ENCODE data around the gene CHST11.

CHST11 gene

DNA sequence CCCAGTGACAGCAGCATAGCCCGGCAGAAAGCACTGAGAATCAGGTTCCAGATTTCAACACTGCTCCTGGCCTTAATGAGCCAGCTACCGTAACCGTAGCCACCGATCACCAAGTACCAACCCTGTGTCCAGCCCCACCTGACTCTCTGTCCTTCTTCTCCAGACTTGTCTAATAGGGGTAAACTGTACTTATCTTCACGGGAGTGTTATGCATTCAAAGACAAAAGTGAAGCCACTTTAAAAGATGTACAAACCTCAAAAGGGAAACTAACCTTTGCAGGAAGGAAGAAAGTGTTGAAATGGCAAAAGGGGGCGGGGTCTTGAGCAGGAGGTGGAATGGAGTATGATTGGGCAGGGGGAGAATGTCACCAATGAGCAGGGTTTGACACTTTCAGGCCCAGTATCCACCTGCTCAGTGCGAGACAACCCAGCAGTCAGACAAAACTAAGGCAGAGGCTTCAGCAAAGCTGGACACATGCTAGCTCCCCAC is 226.1 kb downstream of the CHST11 start:
- TF ChIP-seq Cebpa-rat (IDR thresholded peaks at IDR 0.05): peak in 4 of 11 experiments; percentile 11 to 55 (median 36); a peak in 2 of 22 replicates
- H3K27ac ChIP-seq: peak overlapping the region; percentile 8 to 96 (median 91); a peak in 20 of 22 replicates
- peaks cover 0 to 46% (median 0%) of the 10 kb centered on the region in 11 experiments; a peak in 6 of 22 replicates for H4K20me1 ChIP-seq
- peak overlapping the region; percentile 76 to 95 (median 87) for H3K4me2 ChIP-seq
- H3K4me1 ChIP-seq: peaks cover 85 to 100% (median 99%) of the 10 kb centered on the region in 10 experiments
- H3K9me3 ChIP-seq (replicated peaks in 1 of 11): peaks cover 0 to 7% (median 0%) of the 10 kb centered on the region in 11 experiments; a peak in 2 of 22 replicates
- peaks cover 0 to 17% (median 0%) of the 10 kb centered on the region in 11 experiments; a peak in 2 of 22 replicates for H3K36me3 ChIP-seq
- peak overlapping the region in 8 of 10 experiments; percentile 13 to 49 (median 38); a peak in 12 of 20 replicates for H3K4me3 ChIP-seq
- H3K27me3 ChIP-seq: no peaks in the 10 kb centered on the region
- peak overlapping the region; percentile 45 to 75 (median 69); a peak in 20 of 22 replicates for H3K9ac ChIP-seq

DNA sequence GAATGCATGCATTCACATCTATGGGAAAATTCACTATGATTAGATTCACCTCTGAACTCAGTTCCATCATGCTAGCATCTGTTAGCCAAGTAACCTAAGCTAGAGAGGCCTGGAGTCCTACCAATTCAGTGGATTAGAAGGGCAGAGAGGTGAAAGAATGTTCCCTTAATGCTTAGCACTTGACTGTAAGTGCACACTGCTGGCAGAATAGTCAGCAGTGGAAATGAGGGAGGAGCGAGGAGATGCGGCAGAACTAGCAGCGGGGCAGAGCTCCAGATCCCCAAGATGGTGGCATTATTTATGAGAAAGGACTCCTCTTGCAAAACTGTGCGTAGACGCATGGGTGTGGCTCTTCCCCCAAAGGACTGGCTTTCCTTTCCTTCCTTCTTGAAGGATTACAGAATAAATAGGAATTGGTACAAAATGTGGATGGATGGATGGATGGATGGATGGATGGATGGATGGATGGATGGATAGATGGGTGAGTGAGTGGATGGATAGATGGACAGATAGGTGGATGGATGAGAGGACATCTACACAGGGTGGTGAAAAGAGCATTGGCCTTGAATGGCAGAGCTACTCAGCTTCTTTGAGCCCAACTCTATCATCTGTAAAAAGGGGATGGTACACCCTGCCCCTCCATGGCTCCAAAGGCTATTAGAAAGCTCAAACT is 227.2 kb downstream of the CHST11 start:
- no peak for TF ChIP-seq Cebpa-rat (IDR thresholded peaks at IDR 0.05)
- H3K36me3 ChIP-seq: peaks cover 0 to 17% (median 0%) of the 10 kb centered on the region in 11 experiments; a peak in 1 of 22 replicates
- H3K4me1 ChIP-seq: peaks cover 85 to 100% (median 99%) of the 10 kb centered on the region in 10 experiments
- no peaks in the 10 kb centered on the region for H3K27me3 ChIP-seq
- H3K27ac ChIP-seq: peak overlapping the region in 9 of 11 experiments; percentile 69 to 96 (median 92); a peak in 17 of 22 replicates
- peaks cover 0 to 7% (median 0%) of the 10 kb centered on the region in 11 experiments; a peak in 2 of 22 replicates for H3K9me3 ChIP-seq (replicated peaks in 1 of 11)
- H4K20me1 ChIP-seq: peaks cover 0 to 40% (median 0%) of the 10 kb centered on the region in 11 experiments; a peak in 7 of 22 replicates
- peak overlapping the region in 1 of 11 experiments; percentile 75; a peak in 1 of 22 replicates for H3K9ac ChIP-seq
- H3K4me3 ChIP-seq: no peak overlapping the region; a peak in 1 of 20 replicates
- peak overlapping the region; percentile 76 to 95 (median 87); a peak in 19 of 22 replicates for H3K4me2 ChIP-seq

DNA sequence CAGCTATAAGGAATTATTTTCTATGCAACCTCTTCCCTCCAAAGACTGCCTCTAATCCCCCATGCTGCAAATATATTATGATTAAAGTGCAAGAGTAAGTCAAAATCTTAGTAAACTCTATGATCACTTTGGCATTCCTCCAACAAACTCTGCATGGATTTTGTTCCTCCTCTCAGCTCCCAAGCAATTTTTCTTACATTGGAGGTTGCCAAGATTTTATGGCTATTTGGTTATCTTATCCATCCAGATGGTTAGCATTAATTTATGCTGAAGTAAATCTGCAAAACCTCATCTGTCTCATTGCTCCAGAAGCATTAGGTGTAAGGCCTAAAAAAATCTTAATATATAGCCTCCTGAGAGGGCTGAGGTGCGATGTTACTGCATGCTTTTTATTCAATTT is 228.1 kb downstream of the CHST11 start:
- Histone ChIP-seq H3K27me3 (no peaks in the 10 kb centered on the region), H4K20me1 (peaks cover 0 to 31% (median 0%) of the 10 kb centered on the region in 11 experiments; a peak in 7 of 22 replicates), H3K4me2 (peak overlapping the region in 8 of 11 experiments; percentile 81 to 95 (median 88); a peak in 12 of 22 replicates), H3K27ac (peak overlapping the region in 8 of 11 experiments; percentile 87 to 96 (median 92); a peak in 14 of 22 replicates), H3K9ac (no peak overlapping the region), H3K36me3 (peaks cover 0 to 17% (median 0%) of the 10 kb centered on the region in 11 experiments; a peak in 2 of 22 replicates), H3K9me3 (replicated peaks in 1 of 11) (peaks cover 0 to 7% (median 0%) of the 10 kb centered on the region in 11 experiments; a peak in 2 of 22 replicates), H3K4me1 (peaks cover 85 to 100% (median 99%) of the 10 kb centered on the region in 10 experiments), H3K4me3 (no peak overlapping the region)
- no peak for TF ChIP-seq Cebpa-rat (IDR thresholded peaks at IDR 0.05)

DNA sequence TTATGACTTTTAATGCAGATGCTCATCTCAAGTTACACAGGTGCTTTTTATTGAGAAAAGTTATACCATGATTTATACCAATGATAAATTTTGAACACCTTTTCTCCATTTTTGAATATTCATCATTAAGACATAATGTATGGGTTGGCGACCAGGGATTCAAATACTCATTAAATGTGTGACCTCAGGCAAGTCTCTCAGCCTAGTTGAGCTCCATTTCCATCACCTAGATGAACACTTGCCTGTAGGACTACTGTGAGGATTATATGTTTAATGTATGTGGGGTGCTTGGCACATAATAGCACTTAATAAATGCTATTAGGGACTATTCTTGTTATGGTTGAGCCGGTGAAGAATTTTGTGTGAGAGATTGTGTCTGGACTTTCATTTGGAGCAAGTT is 228.6 kb downstream of the CHST11 start:
- no peak overlapping the region for H3K4me3 ChIP-seq
- H3K4me1 ChIP-seq: peaks cover 83 to 100% (median 99%) of the 10 kb centered on the region in 10 experiments
- H3K9me3 ChIP-seq (replicated peaks in 1 of 11): peaks cover 0 to 7% (median 0%) of the 10 kb centered on the region in 11 experiments; a peak in 2 of 22 replicates
- TF ChIP-seq Cebpa-rat (IDR thresholded peaks at IDR 0.05): no peak
- H3K27ac ChIP-seq: peak overlapping the region in 9 of 11 experiments; percentile 75 to 96 (median 92); a peak in 16 of 22 replicates
- H4K20me1 ChIP-seq: peaks cover 0 to 26% (median 0%) of the 10 kb centered on the region in 11 experiments; a peak in 7 of 22 replicates
- peak overlapping the region in 10 of 11 experiments; percentile 71 to 95 (median 86); a peak in 16 of 22 replicates for H3K4me2 ChIP-seq
- H3K9ac ChIP-seq: peak overlapping the region in 3 of 11 experiments; percentile 80 to 84 (median 81); a peak in 3 of 22 replicates
- peaks cover 0 to 20% (median 0%) of the 10 kb centered on the region in 11 experiments; a peak in 4 of 22 replicates for H3K36me3 ChIP-seq
- H3K27me3 ChIP-seq: no peaks in the 10 kb centered on the region

DNA sequence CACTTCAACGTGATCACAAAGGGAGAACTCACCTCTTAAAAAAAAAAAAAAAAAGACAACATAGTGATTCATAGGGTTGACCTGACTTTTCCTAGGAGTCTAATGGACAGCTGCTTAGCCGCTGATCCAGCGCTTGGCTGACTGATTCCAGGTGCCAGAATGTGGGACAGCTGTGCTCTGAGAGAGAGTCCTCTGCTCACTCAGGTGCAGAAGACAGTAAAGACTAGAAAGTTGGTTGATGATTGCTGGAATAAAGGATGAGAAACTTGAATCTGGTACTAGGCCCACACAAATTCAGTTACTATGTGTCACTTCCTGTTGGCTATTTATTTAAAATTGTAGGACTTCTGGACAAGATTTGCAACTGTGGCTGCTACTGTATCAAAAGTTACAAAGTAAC is 229.4 kb downstream of the CHST11 start:
- peak overlapping the region; percentile 71 to 95 (median 85) for H3K4me2 ChIP-seq
- H3K9me3 ChIP-seq (replicated peaks in 1 of 11): peaks cover 0 to 7% (median 0%) of the 10 kb centered on the region in 11 experiments; a peak in 3 of 22 replicates
- TF ChIP-seq Cebpa-rat (IDR thresholded peaks at IDR 0.05): no peak
- H3K4me3 ChIP-seq: peak overlapping the region in 1 of 10 experiments; percentile 32; a peak in 1 of 20 replicates
- peaks cover 0 to 22% (median 0%) of the 10 kb centered on the region in 11 experiments; a peak in 5 of 22 replicates for H4K20me1 ChIP-seq
- no peaks in the 10 kb centered on the region for H3K27me3 ChIP-seq
- H3K9ac ChIP-seq: peak overlapping the region in 9 of 11 experiments; percentile 13 to 84 (median 78); a peak in 11 of 22 replicates
- H3K4me1 ChIP-seq: peaks cover 78 to 100% (median 99%) of the 10 kb centered on the region in 10 experiments
- peaks cover 0 to 28% (median 3%) of the 10 kb centered on the region in 11 experiments; a peak in 8 of 22 replicates for H3K36me3 ChIP-seq
- H3K27ac ChIP-seq: peak overlapping the region in 10 of 11 experiments; percentile 63 to 96 (median 92); a peak in 20 of 22 replicates

DNA sequence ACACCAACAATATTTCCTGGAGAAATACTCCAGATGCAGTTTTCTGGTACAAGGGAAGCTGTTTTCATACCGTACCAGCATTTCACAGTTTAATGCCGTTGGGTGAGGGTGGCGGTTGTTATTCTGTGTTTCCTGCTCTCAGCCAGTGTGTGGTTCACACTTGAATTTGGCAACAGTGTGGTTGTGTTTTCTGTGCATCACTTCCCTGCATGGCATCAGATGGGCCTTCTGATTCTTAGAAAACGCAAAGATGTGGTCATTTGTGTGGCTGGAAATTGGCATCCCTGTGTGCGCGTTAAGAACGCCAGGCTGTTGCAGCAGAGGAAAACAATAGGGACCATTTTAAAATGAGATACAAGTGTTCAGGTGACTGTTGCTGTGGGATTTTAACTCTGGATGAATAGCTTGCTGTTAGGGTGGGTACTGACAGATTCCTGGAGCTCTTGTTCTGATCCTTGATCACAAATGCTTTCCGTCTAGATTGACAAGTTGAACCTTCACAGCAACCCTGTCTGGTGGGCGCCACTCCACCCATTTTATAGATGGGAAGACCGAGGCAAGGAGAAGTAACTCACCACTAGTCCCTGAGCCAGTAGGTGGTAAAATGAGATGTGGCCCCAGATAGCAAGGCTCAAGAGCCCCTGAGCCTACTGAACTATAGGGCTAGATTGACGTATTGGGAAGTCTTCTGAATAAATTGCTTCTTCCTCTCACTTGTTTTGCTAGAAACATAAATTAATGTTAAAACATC is 231.2 kb downstream of the CHST11 start:
- H3K27ac ChIP-seq: peak overlapping the region; percentile 48 to 96 (median 91); a peak in 21 of 22 replicates
- TF ChIP-seq Cebpa-rat (IDR thresholded peaks at IDR 0.05): peak in 9 of 11 experiments; percentile 62 to 97 (median 89); a peak in 17 of 22 replicates
- H3K4me2 ChIP-seq: peak overlapping the region; percentile 71 to 95 (median 85)
- peaks cover 0 to 46% (median 15%) of the 10 kb centered on the region in 11 experiments; a peak in 18 of 22 replicates for H3K36me3 ChIP-seq
- peaks cover 0 to 18% (median 12%) of the 10 kb centered on the region in 11 experiments; a peak in 18 of 22 replicates for H3K9me3 ChIP-seq (replicated peaks in 1 of 11)
- H3K4me3 ChIP-seq: peak overlapping the region in 3 of 10 experiments; percentile 2 to 47 (median 39); a peak in 4 of 20 replicates
- H4K20me1 ChIP-seq: peaks cover 0 to 22% (median 0%) of the 10 kb centered on the region in 11 experiments; a peak in 5 of 22 replicates
- H3K27me3 ChIP-seq: no peaks in the 10 kb centered on the region
- peaks cover 69 to 99% (median 96%) of the 10 kb centered on the region in 10 experiments for H3K4me1 ChIP-seq
- H3K9ac ChIP-seq: peak overlapping the region; percentile 33 to 84 (median 78); a peak in 20 of 22 replicates

DNA sequence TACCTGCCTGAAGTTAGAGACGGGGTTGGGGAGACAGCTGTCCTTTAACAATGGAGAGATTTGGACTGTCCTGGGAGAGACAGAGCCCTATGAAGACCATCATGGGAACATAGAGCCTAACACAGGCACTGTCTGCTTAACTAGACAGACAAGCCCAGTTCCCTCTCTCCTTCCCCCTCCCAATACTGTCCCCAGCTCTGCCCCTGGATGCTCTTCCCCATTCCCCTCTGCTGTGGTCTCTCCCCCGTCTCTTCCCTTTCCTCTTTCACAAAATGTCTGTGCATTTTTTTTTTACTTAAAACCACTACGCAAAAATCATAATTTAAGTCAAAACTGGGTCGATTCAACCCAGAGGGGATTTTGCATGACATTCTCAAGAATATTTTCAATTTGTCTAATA is 232.9 kb downstream of the CHST11 start:
- peaks cover 0 to 15% (median 0%) of the 10 kb centered on the region in 11 experiments; a peak in 5 of 22 replicates for H4K20me1 ChIP-seq
- TF ChIP-seq Cebpa-rat (IDR thresholded peaks at IDR 0.05): no peak
- peak overlapping the region in 10 of 11 experiments; percentile 22 to 82 (median 58); a peak in 16 of 22 replicates for H3K9ac ChIP-seq
- 0 out of 20 replicates have a peak overlapping the region, but pooled peaks of 1 of the 10 experiments have one; percentile 5 for H3K4me3 ChIP-seq
- peaks cover 0 to 17% (median 12%) of the 10 kb centered on the region in 11 experiments; a peak in 18 of 22 replicates for H3K9me3 ChIP-seq (replicated peaks in 1 of 11)
- H3K4me2 ChIP-seq: peak overlapping the region; percentile 71 to 95 (median 85)
- peak overlapping the region in 10 of 11 experiments; percentile 63 to 96 (median 92); a peak in 19 of 22 replicates for H3K27ac ChIP-seq
- peaks cover 77 to 99% (median 96%) of the 10 kb centered on the region in 10 experiments for H3K4me1 ChIP-seq
- peaks cover 0 to 40% (median 18%) of the 10 kb centered on the region in 11 experiments; a peak in 18 of 22 replicates for H3K36me3 ChIP-seq
- no peaks in the 10 kb centered on the region for H3K27me3 ChIP-seq
